Effector memory CD8-positive, alpha-beta T cell (primary cell): ENCODE results near the gene HIGD1B.

Experiments
- ATAC-seq: fragments of 150-1000 bp; cut with Tn5 transposase; replicated peaks from 2 replicates; pipeline ENCODE4 v1.10.0; 2021; ENCODE audit warnings: mild to moderate bottlenecking, moderate library complexity
- DNase-seq, 3 experiments: peaks; one replicate each; pipeline ENCODE4 v3.0.0; 2021
- H3K27ac Mint-ChIP-seq, 2 donors: one replicate each; pipeline ENCODE4 v1.8.0; 2022; ENCODE audit warnings: mild to moderate bottlenecking in 2 of 2, mixed read lengths in 2 of 2, moderate library complexity in 2 of 2
- H3K27me3 Mint-ChIP-seq, 2 donors: one replicate each; pipeline ENCODE4 v1.8.0; 2022; ENCODE audit warnings: mixed read lengths in 2 of 2
- H3K36me3 Mint-ChIP-seq: one replicate; pipeline ENCODE4 v1.8.0; 2022; ENCODE audit warnings: mild to moderate bottlenecking, moderate library complexity, mixed read lengths; ENCODE audit not compliant: insufficient read depth
- H3K4me1 Mint-ChIP-seq, 2 donors: one replicate each; pipeline ENCODE4 v1.8.0; 2022; ENCODE audit warnings: low read depth in 2 of 2, mixed read lengths in 2 of 2
- H3K4me3 Mint-ChIP-seq, 2 donors: one replicate each; pipeline ENCODE4 v1.8.0; 2022; ENCODE audit warnings: mild to moderate bottlenecking in 2 of 2, mixed read lengths in 2 of 2, moderate library complexity in 2 of 2
- H3K9me3 Mint-ChIP-seq, 2 donors: one replicate each; pipeline ENCODE4 v1.8.0; 2022; ENCODE audit warnings: mixed read lengths in 2 of 2

Gene HIGD1B

DNA sequence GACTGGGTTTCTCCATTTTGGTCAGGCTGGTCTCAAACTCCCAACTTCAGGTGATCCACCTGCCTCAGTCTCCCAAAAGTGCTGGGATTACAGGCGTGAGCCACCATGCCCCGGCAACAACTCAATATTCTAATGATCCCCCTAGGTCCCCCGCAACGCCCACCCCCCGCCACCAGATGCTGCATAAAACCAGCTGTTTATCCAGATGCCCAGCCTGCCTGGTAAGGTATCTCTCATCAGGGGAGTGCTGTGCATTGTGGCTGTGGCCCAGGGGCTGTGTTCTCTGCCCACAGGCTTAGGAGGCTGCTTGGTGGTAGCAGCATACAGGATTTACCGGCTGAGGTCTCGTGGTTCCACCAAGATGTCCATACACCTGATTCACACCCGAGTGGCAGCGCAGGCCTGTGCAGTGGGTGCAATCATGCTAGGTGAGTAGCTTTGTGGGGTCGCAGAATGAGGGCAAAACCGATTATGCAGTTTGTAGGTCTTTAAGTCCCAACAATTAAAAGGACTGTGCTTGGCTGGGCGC is 1.3 kb downstream of the HIGD1B start:
- ATAC-seq (no peak), DNase-seq (no peak)
- Mint-ChIP-seq H3K27me3 (no peaks in the 10 kb centered on the region), H3K36me3 (peaks cover 24% of the 10 kb centered on the region), H3K4me1 (peaks cover 0 to 5% of the 10 kb centered on the region in 2 donors), H3K27ac (no peak overlapping the region), H3K9me3 (no peaks in the 10 kb centered on the region), H3K4me3 (no peak overlapping the region)

DNA sequence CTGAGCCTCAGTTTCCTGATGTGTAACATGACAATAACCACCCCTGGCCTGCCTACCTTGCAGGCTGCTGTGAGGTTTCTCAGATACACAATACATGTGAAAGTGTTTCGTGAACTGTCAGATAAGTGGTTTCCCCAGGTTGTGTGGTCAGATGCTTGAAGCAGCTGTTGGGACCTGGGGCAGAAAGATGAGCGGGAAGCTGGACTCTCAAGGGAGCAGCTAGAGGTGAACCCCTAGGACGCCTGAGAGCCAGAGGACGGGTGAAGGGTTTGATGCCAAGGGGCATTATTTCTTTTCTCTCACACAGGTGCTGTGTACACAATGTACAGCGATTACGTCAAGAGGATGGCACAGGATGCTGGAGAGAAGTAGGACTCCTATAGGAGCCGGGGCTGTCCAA is 2.3 kb downstream of the HIGD1B start:
- Mint-ChIP-seq H3K4me1 (peaks cover 0 to 5% of the 10 kb centered on the region in 2 donors), H3K9me3 (no peaks in the 10 kb centered on the region), H3K27ac (peak overlapping the region in 1 of 2 donors; percentile 67), H3K27me3 (no peaks in the 10 kb centered on the region), H3K36me3 (peaks cover 32% of the 10 kb centered on the region), H3K4me3 (no peak overlapping the region)
- no peak for ATAC-seq
- no peak for DNase-seq

DNA sequence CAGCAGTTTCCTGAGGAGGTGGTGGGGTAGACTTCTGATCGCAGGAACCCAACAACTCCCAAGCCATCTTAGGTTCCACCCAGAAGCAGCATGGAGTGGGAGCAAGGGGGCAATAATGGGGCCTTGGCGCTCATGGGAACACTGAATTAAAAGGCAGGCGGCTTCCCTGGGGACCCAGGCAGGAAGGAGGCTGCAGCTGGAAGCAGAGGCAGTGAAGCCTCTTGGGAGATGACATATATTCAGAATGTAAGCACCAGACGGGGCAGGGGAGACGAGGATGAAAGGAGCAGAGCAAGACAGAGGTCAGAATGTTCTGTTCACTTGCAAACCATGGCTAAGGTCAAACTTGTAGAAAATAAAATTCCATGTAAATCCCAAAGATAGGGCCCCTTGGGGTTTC is 2.9 kb downstream of the HIGD1B start:
- H3K36me3 Mint-ChIP-seq = peaks cover 38% of the 10 kb centered on the region
- ATAC-seq = no peak
- H3K27ac Mint-ChIP-seq = peak overlapping the region in 1 of 2 donors; percentile 67
- H3K9me3 Mint-ChIP-seq = no peaks in the 10 kb centered on the region
- H3K27me3 Mint-ChIP-seq = no peaks in the 10 kb centered on the region
- peaks cover 0 to 5% of the 10 kb centered on the region in 2 donors for H3K4me1 Mint-ChIP-seq
- no peak for DNase-seq
- no peak overlapping the region for H3K4me3 Mint-ChIP-seq

DNA sequence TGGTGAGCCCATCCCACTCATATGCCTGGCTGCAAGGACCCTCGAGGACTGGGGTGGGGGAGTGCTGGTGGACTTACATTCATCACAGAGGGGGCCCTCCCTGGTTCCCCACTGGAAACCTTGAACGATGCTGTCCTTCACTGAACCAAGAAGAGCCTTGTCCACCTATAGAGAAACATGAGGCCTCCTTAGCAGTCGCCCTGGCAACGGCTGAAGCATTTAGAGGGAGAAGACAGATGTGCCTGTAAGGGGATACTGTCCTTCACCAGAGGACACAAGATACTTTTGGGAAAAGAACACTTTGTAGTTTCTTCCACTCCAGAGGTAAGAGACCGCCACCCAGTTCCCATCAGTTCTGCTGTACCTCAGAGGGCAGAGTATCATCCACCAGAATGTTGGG is 6.5 kb downstream of the HIGD1B start:
- DNase-seq (no peak), ATAC-seq (no peak)
- Mint-ChIP-seq H3K4me1 (no peaks in the 10 kb centered on the region), H3K36me3 (peaks cover 74% of the 10 kb centered on the region), H3K27me3 (no peaks in the 10 kb centered on the region), H3K27ac (peak overlapping the region in 1 of 2 donors; percentile 49), H3K4me3 (no peak overlapping the region), H3K9me3 (no peaks in the 10 kb centered on the region)

DNA sequence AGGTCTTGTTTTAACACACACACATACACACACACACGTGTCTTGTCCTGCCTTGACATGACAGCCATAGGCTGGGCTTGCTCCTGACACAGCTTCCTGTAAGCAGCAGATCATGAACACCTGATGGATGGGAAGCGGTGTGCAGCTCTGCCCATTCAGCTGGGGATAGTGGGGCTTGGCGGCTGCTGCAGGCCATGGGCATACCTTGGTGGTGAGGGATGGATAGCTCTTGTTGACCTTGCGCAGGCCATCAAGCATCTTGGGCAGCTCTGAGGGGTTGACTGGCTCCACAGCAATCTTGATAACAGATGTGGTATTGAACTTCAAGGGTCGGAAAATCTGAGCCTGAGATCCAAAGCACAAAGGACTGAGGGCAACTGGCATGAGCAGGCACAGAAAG is 12.0 kb downstream of the HIGD1B start:
- H3K36me3 Mint-ChIP-seq = peaks cover 93% of the 10 kb centered on the region
- no peaks in the 10 kb centered on the region for H3K9me3 Mint-ChIP-seq
- H3K27me3 Mint-ChIP-seq = no peaks in the 10 kb centered on the region
- no peak for DNase-seq
- H3K27ac Mint-ChIP-seq = no peak overlapping the region
- no peak overlapping the region for H3K4me3 Mint-ChIP-seq
- no peak for ATAC-seq
- H3K4me1 Mint-ChIP-seq = no peaks in the 10 kb centered on the region

DNA sequence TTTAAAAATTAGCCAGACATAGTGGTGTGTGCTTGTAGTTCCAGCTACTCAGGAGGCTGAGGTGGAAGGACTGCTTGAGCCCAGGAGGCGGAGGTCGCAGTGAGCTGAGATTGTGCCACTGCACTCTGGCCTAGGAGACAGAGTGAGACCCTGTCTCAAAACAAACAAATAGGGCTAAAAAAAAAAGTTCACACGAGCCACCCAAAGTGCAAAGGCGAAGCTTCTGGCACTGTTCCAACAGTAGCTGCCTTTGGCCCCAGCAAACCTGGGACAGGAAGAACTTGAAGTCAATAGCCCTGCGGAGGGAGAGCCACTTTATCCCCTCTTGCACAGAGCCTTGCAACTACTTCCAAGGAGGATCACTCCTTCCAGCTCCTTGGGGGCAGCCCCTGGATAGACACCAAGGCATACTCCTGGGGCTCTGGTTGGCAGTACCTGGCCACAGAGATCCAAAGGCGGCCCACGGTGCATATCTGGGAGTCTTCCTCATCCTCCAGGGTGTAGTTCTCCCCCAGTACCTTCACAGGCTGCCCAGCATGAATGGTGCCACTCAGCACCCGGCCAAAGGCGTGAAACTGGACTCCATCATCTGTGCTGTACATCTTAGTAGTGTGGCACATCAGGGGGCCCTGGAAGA is 14.7 kb downstream of the HIGD1B start:
- DNase-seq (no peak), ATAC-seq (no peak)
- Mint-ChIP-seq H3K27ac (no peak overlapping the region), H3K9me3 (no peaks in the 10 kb centered on the region), H3K36me3 (peaks cover 77% of the 10 kb centered on the region), H3K4me3 (no peak overlapping the region), H3K27me3 (no peaks in the 10 kb centered on the region), H3K4me1 (no peaks in the 10 kb centered on the region)

DNA sequence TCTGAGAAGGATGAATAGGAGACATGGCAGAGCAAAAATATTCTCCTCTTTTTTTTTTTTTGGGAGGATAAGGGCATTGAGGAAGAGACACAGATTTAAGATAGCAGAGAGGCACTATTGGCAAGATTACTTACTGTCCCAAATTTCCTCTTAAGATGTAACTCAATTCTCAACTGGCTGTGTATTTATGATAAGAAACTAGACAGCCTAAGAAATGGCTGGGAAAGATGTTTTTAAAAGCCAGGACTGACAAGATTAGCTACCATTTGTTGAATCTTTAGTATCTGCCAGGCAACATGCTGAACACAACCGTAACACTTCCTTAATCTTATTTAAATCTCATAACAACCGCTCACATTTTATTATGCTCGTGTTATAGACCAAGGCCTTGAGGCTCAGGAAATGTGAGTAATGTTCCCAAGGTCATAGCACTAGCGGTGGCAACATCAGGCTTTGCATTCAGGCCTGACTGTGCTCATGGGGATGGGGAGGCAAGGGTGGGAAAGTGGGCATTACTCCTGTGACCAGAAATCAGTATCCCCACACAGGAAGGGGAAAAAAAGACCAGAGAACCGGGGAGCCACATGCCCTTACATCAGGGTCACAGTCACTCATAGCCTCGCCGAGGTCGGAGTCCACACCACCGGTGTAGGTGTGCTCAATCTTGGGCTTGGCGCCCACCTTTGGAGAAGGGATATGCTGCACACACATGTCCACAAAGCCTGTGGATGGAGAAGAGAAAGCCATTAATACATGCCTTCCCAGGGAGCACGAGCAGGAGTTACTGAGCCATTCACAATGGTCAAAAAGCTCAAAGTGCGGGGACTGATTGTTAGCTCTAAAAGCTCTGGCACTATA is 15.6 kb downstream of the HIGD1B start:
- DNase-seq = no peak
- Mint-ChIP-seq H3K9me3 (no peaks in the 10 kb centered on the region), H3K27me3 (no peaks in the 10 kb centered on the region)

DNA sequence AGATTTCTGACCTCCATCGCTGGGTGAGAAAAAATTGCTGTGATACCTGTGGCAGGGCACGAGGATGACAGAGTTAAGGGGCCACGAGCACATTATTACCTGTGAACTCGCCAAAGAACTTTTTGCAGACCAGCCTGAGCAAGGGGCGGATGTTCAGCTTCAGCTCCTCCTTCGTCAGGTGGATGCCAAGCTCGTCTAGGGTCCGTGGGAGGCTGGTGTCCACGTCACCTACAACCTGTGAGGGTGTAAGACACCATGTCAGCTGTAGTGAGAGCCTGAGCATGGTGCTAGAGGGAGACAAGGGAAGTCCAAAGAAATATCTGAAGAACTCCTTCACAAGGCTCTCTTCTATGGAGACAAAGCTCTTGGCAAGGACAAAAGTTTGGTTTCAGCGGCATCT is 17.1 kb downstream of the HIGD1B start:
- Mint-ChIP-seq H3K27ac (no peak overlapping the region), H3K4me1 (no peaks in the 10 kb centered on the region), H3K27me3 (no peaks in the 10 kb centered on the region), H3K9me3 (no peaks in the 10 kb centered on the region), H3K4me3 (no peak overlapping the region), H3K36me3 (peaks cover 62% of the 10 kb centered on the region)
- ATAC-seq (no peak), DNase-seq (no peak)

More for the DNA sequence above, 15.6 kb downstream of the HIGD1B start:
- H3K4me3 Mint-ChIP-seq = no peak overlapping the region
- H3K36me3 Mint-ChIP-seq = peaks cover 74% of the 10 kb centered on the region
- no peaks in the 10 kb centered on the region for H3K4me1 Mint-ChIP-seq
- no peak overlapping the region for H3K27ac Mint-ChIP-seq
- ATAC-seq = no peak

DNA sequence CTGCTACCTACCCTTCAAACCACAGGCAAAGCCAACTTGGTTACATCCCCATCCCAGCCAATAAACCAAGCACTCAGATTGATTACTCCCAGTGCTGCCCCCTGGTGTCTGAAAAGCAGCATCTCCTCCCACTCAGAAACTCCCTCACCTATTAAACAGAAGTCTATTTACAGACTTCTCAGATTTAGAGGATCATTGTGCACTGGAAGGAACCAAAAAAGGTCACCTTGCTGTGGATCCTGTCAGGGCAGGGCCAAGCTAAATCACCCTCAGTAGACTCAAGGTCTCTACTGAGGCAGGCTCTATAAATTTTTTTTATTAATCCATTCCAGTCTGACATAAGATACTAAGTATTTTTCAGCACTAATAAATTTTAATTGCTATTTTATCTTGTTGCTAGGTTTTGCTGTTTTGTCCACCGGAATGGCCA is 17.6 kb downstream of the HIGD1B start:
- Mint-ChIP-seq H3K27me3 (no peaks in the 10 kb centered on the region), H3K36me3 (peaks cover 59% of the 10 kb centered on the region), H3K4me3 (no peak overlapping the region), H3K4me1 (no peaks in the 10 kb centered on the region), H3K27ac (no peak overlapping the region), H3K9me3 (no peaks in the 10 kb centered on the region)
- DNase-seq (peak; percentile 65 to 73 (median 69)), ATAC-seq (peak; percentile 75)

DNA sequence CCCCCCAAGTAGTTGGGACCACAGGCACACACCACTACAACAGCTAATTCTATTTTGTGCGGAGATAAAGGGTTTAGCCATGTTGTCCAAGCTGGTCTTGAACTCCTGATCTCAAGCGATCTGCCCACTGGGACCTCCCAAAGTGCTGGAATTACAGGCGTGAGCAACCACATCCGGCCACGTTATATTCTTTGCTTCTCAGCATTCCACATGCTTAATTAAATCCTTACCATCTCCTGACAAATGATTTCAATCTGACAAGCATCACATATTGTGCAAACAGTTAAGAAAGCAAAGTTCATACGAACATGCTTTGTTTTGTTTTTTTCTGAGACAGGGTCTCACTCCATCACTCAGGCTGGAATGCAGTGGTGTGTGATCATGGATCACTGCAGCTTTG is 18.2 kb downstream of the HIGD1B start:
- H3K9me3 Mint-ChIP-seq = no peaks in the 10 kb centered on the region
- no peaks in the 10 kb centered on the region for H3K4me1 Mint-ChIP-seq
- H3K36me3 Mint-ChIP-seq = peaks cover 57% of the 10 kb centered on the region
- DNase-seq = no peak
- no peak for ATAC-seq
- no peaks in the 10 kb centered on the region for H3K27me3 Mint-ChIP-seq
- H3K4me3 Mint-ChIP-seq = no peak overlapping the region
- no peak overlapping the region for H3K27ac Mint-ChIP-seq

DNA sequence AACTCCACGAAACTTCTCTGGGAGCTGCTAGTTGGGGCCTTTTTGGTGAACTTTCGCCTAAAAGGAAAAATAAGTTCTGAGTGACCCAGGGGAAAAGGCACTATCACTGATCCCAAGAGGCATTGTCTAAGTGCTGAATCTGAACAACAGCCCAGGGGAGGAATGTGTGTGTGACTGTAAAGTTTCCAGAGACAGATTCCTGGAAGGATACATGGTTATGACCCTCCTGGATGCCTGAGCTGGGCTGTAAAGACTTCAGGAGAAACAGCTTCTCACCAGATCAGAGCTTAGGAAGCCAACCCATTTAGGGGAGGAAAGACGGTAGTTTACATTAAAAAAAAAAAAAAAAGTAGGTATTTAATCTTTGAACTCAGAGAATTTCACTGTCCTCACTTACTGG is 20.2 kb downstream of the HIGD1B start:
- H3K36me3 Mint-ChIP-seq = peaks cover 55% of the 10 kb centered on the region
- DNase-seq (no peak), ATAC-seq (no peak)
- no peaks in the 10 kb centered on the region for H3K9me3 Mint-ChIP-seq
- H3K4me3 Mint-ChIP-seq = no peak overlapping the region
- no peaks in the 10 kb centered on the region for H3K4me1 Mint-ChIP-seq
- peak overlapping the region in 1 of 2 donors; percentile 28 for H3K27ac Mint-ChIP-seq
- no peaks in the 10 kb centered on the region for H3K27me3 Mint-ChIP-seq

DNA sequence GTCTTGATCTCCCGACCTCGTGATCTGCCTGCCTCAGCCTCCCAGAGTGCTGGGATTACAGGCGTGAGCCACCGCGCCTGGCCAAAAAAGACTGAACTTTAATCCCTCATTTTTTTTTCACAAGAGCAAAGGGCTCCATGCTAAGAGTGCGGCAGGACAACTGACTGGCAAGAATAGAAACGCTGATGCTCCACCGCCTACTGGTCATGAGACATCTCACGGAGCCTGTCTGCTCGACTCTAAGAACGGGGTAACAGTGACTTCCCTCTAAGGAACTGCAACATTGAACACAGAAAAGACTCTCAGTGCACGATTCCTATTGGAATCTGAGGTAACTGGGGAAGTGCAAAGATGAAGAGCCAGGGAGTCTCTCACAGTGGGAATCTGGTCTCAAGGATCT is 23.9 kb downstream of the HIGD1B start:
- DNase-seq (no peak), ATAC-seq (no peak)
- H3K4me1 Mint-ChIP-seq = no peaks in the 10 kb centered on the region
- H3K4me3 Mint-ChIP-seq = no peak overlapping the region
- H3K9me3 Mint-ChIP-seq = no peaks in the 10 kb centered on the region
- no peaks in the 10 kb centered on the region for H3K27me3 Mint-ChIP-seq
- H3K36me3 Mint-ChIP-seq = peaks cover 68% of the 10 kb centered on the region
- no peak overlapping the region for H3K27ac Mint-ChIP-seq

DNA sequence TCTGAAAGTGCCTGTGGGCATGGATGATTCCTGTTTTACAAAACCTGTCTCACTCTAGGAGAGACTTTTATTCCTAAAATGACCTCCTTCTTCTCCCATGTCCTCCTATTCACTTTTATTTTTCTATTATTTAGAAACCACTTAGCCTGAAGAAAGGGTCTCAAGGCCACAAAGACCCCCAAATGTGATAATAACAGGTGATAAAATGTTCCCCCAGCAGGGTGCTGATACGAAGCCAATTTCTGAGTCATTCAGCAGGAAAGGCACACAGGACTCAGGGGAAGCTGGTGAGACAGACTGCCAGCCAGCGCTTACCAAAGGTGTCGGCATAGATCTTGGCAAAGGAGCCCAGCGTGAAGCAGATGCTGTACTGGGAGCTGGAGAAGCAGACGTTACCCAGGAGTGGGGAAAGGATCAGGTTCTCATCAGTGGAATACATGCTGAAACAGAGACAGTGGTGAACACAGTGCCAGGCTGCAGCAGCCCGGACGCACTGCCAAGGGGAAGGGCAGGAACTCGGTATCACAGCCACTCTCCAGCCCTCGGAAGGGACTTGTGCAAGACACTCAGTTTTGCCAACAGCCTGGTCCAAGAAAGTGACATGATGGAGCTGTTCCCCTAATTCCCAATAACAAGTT is 24.6 kb downstream of the HIGD1B start:
- Mint-ChIP-seq H3K27ac (peak overlapping the region in 1 of 2 donors; percentile 20), H3K36me3 (peaks cover 72% of the 10 kb centered on the region)
- ATAC-seq = no peak

More for the DNA sequence above, 24.6 kb downstream of the HIGD1B start:
- DNase-seq = no peak
- Mint-ChIP-seq H3K9me3 (no peaks in the 10 kb centered on the region), H3K4me1 (no peaks in the 10 kb centered on the region), H3K4me3 (no peak overlapping the region), H3K27me3 (no peaks in the 10 kb centered on the region)
